NCI-H2029 (cell line): ENCODE results near the gene GCNT4.
"Not testable (repeated sequence)": the region's sequence is repeated elsewhere in the genome, so short reads cannot be mapped to it uniquely, and the experiment has no call there.

ENCODE experiments used
- DNase-seq: peaks from one replicate; lab custom pipeline; 2025; lab: John Stamatoyannopoulos, UW

GCNT4 gene

GRCh38 chr5:75052192-75053053 is at the start of gene GCNT4:
Gene GCNT4 (minus strand): TSS chr5:75052558. CDS start chr5:75030037, 22,521 bp downstream.
- DNase-seq, result no peak

DNA sequence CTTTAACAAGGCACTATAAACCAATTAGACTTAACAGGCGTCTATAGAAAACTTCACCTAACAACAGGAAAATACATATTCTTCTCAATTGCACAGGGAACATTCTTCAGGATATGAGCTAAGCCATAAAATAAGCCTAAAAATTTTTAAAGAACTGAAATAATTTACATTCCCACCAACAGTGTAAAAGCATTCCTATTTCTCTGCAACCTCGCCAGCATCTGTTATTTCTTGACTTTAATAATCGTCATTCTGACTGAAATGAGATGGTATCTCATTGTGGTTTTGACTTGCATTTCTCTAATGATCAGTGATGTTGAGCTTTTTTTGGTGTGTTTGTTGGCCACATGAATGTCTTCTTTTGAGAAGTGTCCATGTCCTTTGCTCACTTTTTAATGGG is 43.6 kb upstream of the GCNT4 start:
- not testable (repeated sequence) for DNase-seq

DNA sequence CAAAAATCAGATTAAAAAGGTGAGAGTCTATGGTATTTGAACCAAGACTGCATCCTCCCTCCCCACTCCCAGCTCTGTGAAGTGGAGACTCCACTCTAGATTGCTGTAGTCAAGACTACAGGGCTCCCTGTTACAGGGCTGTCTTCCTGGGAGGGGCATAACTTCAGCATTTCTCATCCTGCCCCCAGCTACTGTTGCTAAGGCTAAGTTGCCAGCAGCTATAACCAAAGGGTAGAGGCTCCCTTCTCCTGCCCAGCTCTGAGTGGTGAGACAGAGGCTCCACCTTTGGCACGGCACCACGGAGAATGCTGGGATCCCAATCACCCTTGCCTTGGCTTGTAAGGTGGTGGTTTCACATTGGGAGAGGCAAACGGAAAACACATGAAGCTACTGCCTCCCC is 39.2 kb upstream of the GCNT4 start:
- DNase-seq, result no peak

- no peak for DNase-seq
Observed at GRCh38 chr5:75089662-75090061, 37.3 kb upstream of the GCNT4 start.

DNA sequence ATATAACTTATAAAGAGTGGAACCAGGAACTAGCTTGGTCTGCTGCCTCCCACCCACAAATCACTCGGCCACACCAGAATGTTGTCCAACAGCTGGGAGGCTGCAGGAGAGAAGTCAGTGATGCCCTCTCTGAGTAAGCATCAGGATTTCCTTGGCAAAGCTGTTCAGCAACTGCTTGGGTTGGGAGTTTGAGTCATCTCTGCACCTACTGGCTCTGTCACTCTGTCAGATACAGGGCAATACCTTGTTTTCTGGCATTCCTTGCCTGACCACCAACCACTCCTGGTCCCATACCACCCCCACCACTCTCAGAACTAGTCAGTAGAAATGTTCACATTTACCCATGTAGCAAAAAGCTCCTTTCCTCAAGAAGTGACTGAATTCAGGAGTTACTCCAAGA is 36.8 kb upstream of the GCNT4 start:
- DNase-seq, result no peak

- DNase-seq, result no peak
Observed at GRCh38 chr5:75088648-75089047, 36.3 kb upstream of the GCNT4 start.

DNA sequence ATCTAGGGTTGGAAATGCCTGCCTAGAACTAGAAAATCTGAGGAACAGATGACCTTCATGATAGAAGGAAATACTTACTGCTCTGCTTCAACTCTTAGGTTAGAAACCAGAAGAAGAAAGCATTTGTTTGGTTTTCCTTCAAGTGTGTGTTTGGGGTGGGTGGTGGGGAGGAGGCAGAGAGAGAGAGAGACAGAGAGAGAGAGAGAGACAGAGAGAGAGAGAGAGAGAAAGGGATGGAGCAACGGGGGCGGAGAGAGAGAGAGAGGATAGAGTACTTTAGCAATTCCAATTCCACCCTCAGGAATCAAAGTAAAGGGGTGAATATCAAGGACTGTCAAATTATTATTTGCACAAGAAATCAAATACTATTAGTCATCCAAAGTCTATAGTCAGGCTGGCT is 29.2 kb upstream of the GCNT4 start:
- no peak for DNase-seq

DNA sequence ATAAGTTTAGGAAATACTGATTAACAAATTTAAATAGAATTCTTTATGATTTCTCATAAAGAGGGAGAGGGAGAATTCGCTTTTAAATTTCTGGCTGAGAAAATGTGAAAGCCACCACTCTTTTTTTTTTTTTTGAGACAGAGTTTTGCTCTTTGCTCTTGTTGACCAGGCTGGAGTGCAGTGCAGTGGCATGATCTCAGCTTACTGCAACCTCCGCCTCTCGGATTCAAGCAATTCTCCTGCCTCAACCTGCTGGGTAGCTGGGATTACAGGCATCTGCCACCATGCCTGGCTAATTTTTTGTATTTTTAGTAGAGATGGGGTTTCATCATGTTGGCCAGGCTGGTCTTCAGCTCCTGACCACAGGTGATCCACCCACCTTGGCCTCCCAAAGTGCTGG is 27.0 kb upstream of the GCNT4 start:
- DNase-seq, result not testable (repeated sequence)

- DNase-seq, result no peak
Observed at GRCh38 chr5:75078027-75078426, 25.7 kb upstream of the GCNT4 start.

GRCh38 chr5:75072061-75072460 is 19.7 kb upstream of the GCNT4 start:
- no peak for DNase-seq

- DNase-seq, result no peak
Observed at GRCh38 chr5:75071100-75071499, 18.7 kb upstream of the GCNT4 start.

GRCh38 chr5:75067434-75067833 is 15.1 kb upstream of the GCNT4 start:
- no peak for DNase-seq

- DNase-seq, result no peak
Observed at GRCh38 chr5:75062925-75063531, 10.7 kb upstream of the GCNT4 start.

- no peak for DNase-seq
Observed at GRCh38 chr5:75059912-75060545, 7.7 kb upstream of the GCNT4 start.

DNA sequence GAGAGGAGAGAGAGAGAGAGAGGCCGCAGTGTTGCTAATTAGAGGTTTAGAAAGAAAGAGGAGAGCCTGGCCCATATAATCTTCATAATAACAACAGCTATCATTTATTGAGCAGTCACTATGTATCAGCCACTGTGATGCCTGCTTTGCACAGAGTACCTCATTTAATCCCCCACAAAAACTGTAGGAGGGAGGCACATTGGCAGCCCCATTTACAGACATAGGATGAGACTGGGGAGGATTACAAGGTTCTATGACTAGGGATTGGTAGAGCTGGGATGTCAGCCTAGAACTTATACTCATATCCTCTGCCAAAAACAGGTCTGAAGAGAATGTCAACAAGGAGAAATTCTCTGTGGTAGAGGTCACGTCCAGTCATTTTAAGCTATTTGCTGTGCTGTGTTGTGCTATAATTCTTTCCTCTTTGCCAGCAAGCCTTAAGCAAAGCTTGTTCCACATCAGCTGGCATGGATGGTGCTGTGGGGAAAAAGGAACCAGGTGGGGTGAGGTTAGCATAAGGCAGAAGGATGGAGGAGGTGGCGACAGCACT is 6.7 kb upstream of the GCNT4 start:
- no peak for DNase-seq

DNA sequence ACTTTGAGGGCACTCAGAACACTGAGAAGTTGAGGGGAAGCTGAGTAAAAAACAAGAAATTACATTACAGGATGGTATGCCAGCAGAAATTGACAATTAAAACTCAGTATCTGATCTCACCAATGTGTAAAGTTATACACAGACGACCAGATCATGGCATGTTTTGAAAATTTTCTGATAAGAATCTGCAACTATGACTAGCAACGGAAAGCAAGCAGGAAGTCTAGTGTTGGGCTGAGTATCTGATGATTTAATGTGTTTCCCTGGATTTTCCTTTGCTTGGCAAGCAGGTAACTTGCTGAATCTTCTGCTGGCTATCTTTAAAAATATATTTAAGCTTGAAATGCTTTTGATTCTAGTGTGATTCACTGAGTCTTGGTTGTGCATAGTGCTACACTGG is 5.2 kb upstream of the GCNT4 start:
- DNase-seq, result no peak

GRCh38 chr5:75055727-75056144 is 3.4 kb upstream of the GCNT4 start:
- no peak for DNase-seq

- no peak for DNase-seq
Observed at GRCh38 chr5:75054134-75054930, 2.0 kb upstream of the GCNT4 start.

DNA sequence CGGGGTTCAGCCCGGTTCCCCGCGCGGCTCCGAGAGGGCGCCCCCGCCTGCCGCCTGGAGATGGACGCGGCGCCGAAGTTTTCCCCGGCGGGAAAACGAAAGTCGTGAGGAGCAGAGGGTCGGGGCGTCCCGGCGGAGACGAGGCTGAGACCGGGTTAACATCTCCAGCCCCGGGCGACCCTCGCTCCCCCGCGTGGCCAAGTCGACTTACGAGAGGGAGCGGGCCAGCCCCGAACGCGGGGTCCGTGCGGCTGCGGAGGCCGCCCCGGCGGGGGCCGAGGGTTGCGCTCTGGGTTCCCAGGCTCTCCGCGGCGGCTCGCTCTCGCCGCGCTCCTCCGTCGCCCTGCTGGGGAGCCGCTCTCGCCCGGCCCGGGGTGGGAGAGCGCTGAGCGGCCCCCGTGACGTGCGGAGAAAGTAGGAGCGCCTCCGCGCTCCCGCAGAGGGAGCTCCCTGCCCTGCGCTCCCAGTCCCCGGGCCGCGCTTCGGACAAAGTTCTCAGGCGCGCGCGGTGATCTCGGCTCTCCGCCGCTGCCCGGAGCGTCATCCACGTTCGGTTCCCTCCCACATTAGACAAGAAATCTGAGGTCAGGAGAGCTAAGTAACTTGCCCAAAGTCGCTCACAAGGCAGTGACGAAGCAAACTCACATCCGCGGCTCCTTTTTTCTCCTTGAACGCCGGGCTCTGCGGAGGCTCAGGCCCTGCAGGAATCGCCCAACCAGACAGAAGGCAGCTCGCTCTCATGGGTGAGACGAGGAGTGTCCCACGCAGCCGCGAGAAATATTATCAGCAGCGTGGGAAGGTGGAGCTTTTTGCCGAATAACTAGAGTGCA is 1.2 kb upstream of the GCNT4 start:
- DNase-seq, result no peak

- no peak for DNase-seq
Observed at GRCh38 chr5:75053054-75053303, 621 bp upstream of the GCNT4 start.

DNA sequence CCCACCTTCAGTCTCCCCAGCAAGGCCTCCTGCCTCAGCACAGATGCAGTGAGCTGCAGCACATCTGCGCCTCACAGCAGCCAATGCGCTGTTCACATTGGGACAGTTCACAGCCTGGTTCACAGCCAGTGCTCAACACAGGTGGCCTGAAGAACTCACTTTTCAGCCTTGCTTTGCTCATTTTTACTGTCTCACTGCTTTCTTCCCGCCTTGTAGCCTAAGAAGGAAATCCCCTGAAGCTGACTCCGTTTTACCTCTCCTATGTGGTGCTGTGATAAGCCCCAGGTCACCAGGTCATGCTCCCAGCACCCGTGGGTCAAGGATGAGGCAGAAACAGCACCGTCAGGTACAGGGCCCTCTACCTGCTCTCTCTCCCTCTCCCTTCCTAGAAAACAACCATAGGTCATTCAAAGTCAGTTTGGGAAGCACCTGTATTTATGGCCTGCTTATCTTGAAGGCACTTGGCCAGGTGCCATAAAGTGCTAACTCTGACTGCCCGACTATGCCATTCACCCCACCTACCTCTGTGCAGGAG is 1.1 kb downstream of the GCNT4 start:
- DNase-seq, result no peak
